Osteocyte (in vitro differentiated cells): ENCODE data around the gene SH3RF3. TPM values are rescaled to one million over a fixed set of nuclear protein-coding genes. Genes with fewer than 3 reads are reported as not detected.

ENCODE experiments used
- DNase-seq: peaks from one replicate; pipeline ENCODE4 v3.0.0; 2021; ENCODE audit warnings: mixed read lengths; ENCODE audit not compliant: unreplicated experiment; ENCODE audit errors: extremely low spot score
- H3K27ac Mint-ChIP-seq: one replicate; pipeline ENCODE4 v1.8.0; 2021; ENCODE audit warnings: mild to moderate bottlenecking, mixed read lengths; ENCODE audit not compliant: unreplicated experiment
- H3K27me3 Mint-ChIP-seq: one replicate; pipeline ENCODE4 v1.8.0; 2021; ENCODE audit warnings: mixed read lengths; ENCODE audit not compliant: unreplicated experiment
- H3K36me3 Mint-ChIP-seq: one replicate; pipeline ENCODE4 v1.8.0; 2021; ENCODE audit warnings: mixed read lengths; ENCODE audit not compliant: unreplicated experiment
- H3K4me1 Mint-ChIP-seq: one replicate; pipeline ENCODE4 v1.8.0; 2021; ENCODE audit warnings: mixed read lengths; ENCODE audit not compliant: unreplicated experiment
- H3K4me3 Mint-ChIP-seq: one replicate; pipeline ENCODE4 v1.8.0; 2021; ENCODE audit warnings: mild to moderate bottlenecking, moderate library complexity, mixed read lengths; ENCODE audit not compliant: unreplicated experiment
- H3K9me3 Mint-ChIP-seq: one replicate; pipeline ENCODE4 v1.8.0; 2021; ENCODE audit warnings: mixed read lengths; ENCODE audit not compliant: unreplicated experiment
- CTCF ChIP-seq: fragments of 200-600 bp; sonication (generic); IDR thresholded peaks from 2 replicates; pipeline ENCODE4 v1.5.0; 2021; ENCODE audit warnings: antibody characterized with exemption, mild to moderate bottlenecking, moderate library complexity
- total RNA-seq: library from RNA; stranded (reverse); gene quantifications from 2 replicates; pipeline ENCODE4 v1.2.1, GENCODE V29; 2021

Gene SH3RF3
- total RNA-seq, 1 donor from 2014 or later, result 79.4 TPM

GRCh38 chr2:109247340-109247739 is 118.3 kb downstream of the SH3RF3 start:
- Mint-ChIP-seq H3K4me1 (peaks cover 79% of the 10 kb centered on the region), H3K27me3 (no peaks in the 10 kb centered on the region), H3K4me3 (no peak overlapping the region), H3K27ac (no peak overlapping the region), H3K9me3 (no peaks in the 10 kb centered on the region), H3K36me3 (peaks cover 2% of the 10 kb centered on the region)
- no peak for TF ChIP-seq CTCF
- no peak for DNase-seq

DNA sequence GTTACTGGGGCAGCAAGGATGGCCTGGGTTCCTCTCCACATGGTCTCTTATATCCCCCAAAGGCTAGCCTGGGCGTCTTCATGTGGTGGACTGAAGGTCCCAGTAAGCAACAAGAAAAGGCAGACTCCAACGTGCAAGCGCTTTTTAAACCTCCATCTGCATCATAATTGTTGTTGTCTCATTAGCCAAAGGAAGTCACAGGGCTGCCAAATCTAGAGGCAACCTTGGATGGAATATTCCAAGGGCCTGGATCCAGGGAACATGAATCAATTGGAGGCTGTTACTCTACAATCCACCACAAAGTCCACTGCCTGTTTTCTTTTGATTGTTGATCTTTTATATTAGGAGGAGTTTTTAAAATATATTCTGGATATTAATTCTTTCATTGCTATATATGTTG is 118.8 kb downstream of the SH3RF3 start:
- TF ChIP-seq CTCF, result no peak
- Mint-ChIP-seq H3K36me3 (peaks cover 2% of the 10 kb centered on the region), H3K27ac (no peak overlapping the region), H3K4me3 (no peak overlapping the region), H3K4me1 (peaks cover 75% of the 10 kb centered on the region), H3K27me3 (no peaks in the 10 kb centered on the region), H3K9me3 (no peaks in the 10 kb centered on the region)
- DNase-seq, result no peak

GRCh38 chr2:109248590-109248989 is 119.6 kb downstream of the SH3RF3 start:
- no peak overlapping the region for H3K4me3 Mint-ChIP-seq
- peak overlapping the region; percentile 56 for H3K27ac Mint-ChIP-seq
- no peaks in the 10 kb centered on the region for H3K27me3 Mint-ChIP-seq
- H3K4me1 Mint-ChIP-seq, result peaks cover 75% of the 10 kb centered on the region
- H3K9me3 Mint-ChIP-seq, result no peaks in the 10 kb centered on the region
- H3K36me3 Mint-ChIP-seq, result peaks cover 2% of the 10 kb centered on the region
- DNase-seq, result no peak
- TF ChIP-seq CTCF, result no peak

DNA sequence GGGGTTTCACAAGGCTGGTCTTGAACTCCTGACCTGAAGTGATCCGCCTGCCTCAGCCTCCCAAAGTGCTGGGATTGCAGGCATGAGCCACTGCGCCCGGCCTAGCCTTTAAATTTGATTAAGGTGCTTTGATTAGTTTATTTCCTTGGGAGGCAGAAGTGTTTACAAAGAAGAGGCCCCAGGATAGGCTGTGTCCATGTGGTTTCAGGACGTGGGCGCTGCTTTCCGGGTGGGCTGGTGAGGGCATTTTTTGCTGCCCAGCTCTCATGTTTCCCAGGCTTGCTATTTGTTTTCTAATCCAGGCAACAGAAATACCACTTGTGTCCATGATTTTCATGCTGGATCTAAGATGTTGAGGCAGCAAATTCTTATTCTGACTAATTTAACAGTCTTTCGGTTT is 124.2 kb downstream of the SH3RF3 start:
- Mint-ChIP-seq H3K4me3 (no peak overlapping the region), H3K36me3 (peaks cover 2% of the 10 kb centered on the region), H3K27ac (peak overlapping the region; percentile 48), H3K27me3 (no peaks in the 10 kb centered on the region), H3K9me3 (no peaks in the 10 kb centered on the region), H3K4me1 (peaks cover 70% of the 10 kb centered on the region)
- TF ChIP-seq CTCF, result no peak
- no peak for DNase-seq

DNA sequence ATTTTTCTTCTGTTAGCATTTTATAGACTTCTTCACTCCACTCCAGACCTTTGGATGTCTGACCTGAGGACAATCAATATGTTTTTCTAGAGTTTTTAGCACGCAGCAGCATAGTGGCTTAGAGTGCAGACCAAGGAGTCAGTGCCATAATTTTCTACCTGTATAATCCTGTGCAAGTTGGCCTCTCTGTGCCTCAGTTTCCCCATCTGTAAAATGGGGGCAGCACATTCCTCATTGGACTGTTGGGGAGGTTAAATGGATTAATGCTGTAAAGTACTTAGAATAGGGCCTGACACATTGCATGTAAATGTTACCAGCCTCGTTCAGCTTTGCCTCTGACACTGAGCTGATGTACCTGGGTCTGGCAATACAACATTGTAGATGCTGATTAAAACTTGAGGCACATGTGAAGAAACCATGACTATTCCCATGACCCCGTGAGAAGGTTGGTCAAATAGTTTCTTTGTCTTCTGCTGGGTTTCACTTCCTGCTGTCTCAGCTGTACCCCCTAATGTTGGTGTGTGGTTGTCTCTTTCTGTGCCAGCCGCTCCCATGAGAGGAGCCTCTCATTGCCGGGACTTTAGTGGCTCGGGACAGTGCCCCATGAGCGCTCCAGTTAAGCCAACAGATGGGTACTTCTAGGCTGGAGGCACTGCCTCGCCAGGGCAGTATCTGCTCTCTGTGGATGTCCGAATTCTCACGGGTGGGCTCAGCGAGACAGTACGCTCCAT is 125.3 kb downstream of the SH3RF3 start:
- H3K27me3 Mint-ChIP-seq, result no peaks in the 10 kb centered on the region
- H3K4me3 Mint-ChIP-seq, result no peak overlapping the region
- no peaks in the 10 kb centered on the region for H3K9me3 Mint-ChIP-seq
- peaks cover 2% of the 10 kb centered on the region for H3K36me3 Mint-ChIP-seq
- no peak for TF ChIP-seq CTCF
- H3K4me1 Mint-ChIP-seq, result peaks cover 72% of the 10 kb centered on the region
- no peak for DNase-seq
- peak overlapping the region; percentile 47 for H3K27ac Mint-ChIP-seq
